SK-N-MC (cell line): ENCODE results near the gene CTDSP2.

ENCODE experiments used
- DNase-seq: peaks from one replicate; pipeline ENCODE4 v3.0.0-alpha.2; 2011; ENCODE audit warnings: low read depth, low spot score
- H3K27ac ChIP-seq: fragments of 200-600 bp; sonication (generic); 2 replicates; pipeline ENCODE4 v1.5.1; 2016; ENCODE audit warnings: mixed run types
- H3K36me3 ChIP-seq: fragments of 200-600 bp; sonication (generic); 2 replicates; pipeline ENCODE4 v1.6.1; 2017; ENCODE audit warnings: antibody characterized with exemption, low read length, mixed read lengths; ENCODE audit not compliant: insufficient read depth
- H3K4me3 ChIP-seq: fragments of 200-600 bp; sonication (generic); 2 replicates; pipeline ENCODE4 v1.5.1; 2016
- H3K9ac ChIP-seq: fragments of 200-600 bp; sonication (generic); 2 replicates; pipeline ENCODE4 v1.8.0; 2017; ENCODE audit warnings: mixed run types, mixed read lengths; ENCODE audit not compliant: insufficient read length
- H3K9me3 ChIP-seq: fragments of 200-600 bp; sonication (generic); 2 replicates; pipeline ENCODE4 v1.6.1; 2017; ENCODE audit warnings: low read depth, mild to moderate bottlenecking, antibody characterized with exemption, low read length, moderate library complexity, mixed read lengths
- EZH2 ChIP-seq: fragments of 200-600 bp; sonication (generic); IDR thresholded peaks from one replicate; pipeline ENCODE4 v1.6.1; 2017; ENCODE audit warnings: antibody characterized with exemption
- FOXP2 ChIP-seq: optimal IDR thresholded peaks from 2 replicates; pipeline ENCODE3; 2011; ENCODE audit warnings: mild to moderate bottlenecking, moderate library complexity; ENCODE audit not compliant: insufficient read depth; ENCODE audit errors: extremely low read length, control extremely low read depth
- POLR2AphosphoS5 ChIP-seq: IDR thresholded peaks from 2 replicates; pipeline ENCODE4 v1.6.1; 2012; ENCODE audit warnings: mild to moderate bottlenecking, low read depth, low read length, borderline replicate concordance

CTDSP2 gene

GRCh38 chr12:57771873-57772428, 74.6 kb downstream of the CTDSP2 start, which contains the start of gene METTL1:
Gene METTL1, minus strand, starts transcription at chr12:57772105. Its CDS starts 22 bp downstream, at chr12:57772083.
- Histone ChIP-seq H3K4me3 (peak within 1 kb of the TSS; percentile 98), H3K9ac (peak within 1 kb of the TSS; percentile 98), H3K36me3 (peaks cover 24% of the 10 kb centered on the region), H3K27ac (peak within 1 kb of the TSS; percentile 96), H3K9me3 (no peaks in the 10 kb centered on the region)
- DNase-seq: peak; percentile 96
- TF ChIP-seq EZH2 (no peak), POLR2AphosphoS5 (peak; percentile 97), FOXP2 (no peak)

DNA sequence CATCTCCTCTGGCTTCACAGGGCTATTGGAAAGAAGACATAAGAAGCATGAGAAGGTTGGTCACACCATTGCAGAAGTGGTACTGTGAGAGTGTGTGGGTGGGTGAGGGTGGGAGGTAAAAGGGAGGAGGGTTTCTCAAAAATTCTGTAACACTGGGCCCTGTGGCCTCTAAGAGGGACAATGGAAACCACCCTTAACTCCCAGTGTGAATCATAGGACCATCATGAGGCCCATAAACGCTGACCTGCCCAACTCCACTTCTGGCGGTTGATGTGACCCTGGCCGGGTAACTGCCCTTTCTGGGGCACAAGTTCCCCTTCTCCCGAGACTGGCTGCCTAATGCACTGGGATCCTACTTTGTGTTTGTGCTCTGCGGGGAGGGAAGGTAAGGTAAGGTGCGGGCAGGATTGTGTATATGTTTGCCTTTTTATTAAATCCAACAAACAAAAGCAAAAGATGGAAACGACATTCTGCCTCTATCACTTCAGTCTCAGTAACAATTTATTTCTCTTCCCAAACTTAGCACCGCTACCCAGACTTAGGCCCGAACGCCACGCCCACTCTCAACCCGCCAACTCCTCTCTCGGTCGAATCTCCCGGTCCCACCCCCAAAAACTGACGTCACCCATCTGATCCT, 75.2 kb downstream of the CTDSP2 start:
- Histone ChIP-seq H3K27ac (peak overlapping the region; percentile 96), H3K9me3 (no peaks in the 10 kb centered on the region), H3K9ac (peak overlapping the region; percentile 98), H3K36me3 (peaks cover 24% of the 10 kb centered on the region), H3K4me3 (peak overlapping the region; percentile 98)
- peak; percentile 89 for DNase-seq
- TF ChIP-seq POLR2AphosphoS5: no peak
- no peak for TF ChIP-seq EZH2
- TF ChIP-seq FOXP2: no peak

DNA sequence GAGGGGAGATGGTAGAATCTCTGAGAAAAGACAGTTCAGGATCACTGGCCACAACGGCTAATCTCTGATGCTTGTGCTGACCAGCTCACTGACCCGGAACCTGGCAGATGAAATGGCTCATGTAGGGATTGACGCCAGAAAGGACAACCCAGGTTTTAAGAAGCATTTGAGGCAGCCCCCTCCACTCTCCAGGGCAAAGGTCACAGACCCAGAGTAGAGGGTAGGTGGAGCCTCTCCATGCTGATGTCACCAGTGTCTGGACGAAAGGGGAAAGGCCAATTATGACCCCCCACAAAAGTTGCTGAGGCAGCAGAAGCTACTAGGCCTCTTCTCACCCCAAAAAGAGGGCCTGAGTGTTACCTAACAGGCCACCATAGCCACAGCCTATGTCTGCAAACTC, 75.8 kb downstream of the CTDSP2 start:
- Histone ChIP-seq H3K9ac (peak overlapping the region; percentile 98), H3K27ac (no peak overlapping the region), H3K36me3 (peaks cover 24% of the 10 kb centered on the region), H3K4me3 (no peak overlapping the region; the same call in 1 of the 2 replicates), H3K9me3 (no peaks in the 10 kb centered on the region)
- TF ChIP-seq POLR2AphosphoS5: no peak
- no peak for TF ChIP-seq FOXP2
- no peak for TF ChIP-seq EZH2
- DNase-seq: no peak
